ENCODE results near the gene PPP1R12B. TPM values are rescaled to one million over a fixed set of nuclear protein-coding genes. Genes with fewer than 3 reads are reported as not detected.
"Not testable (repeated sequence)": the region's sequence is repeated elsewhere in the genome, so short reads cannot be mapped to it uniquely, and the experiment has no call there.

Gene PPP1R12B
- total and polyA plus RNA-seq, 2 experiments from 2014 or later, result 13.2 to 13.8 TPM

- peak; percentile 63 for ATAC-seq
- not testable (repeated sequence) for H3K9me2 ChIP-seq (ENCODE audit: insufficient read depth); H3K36me3 ChIP-seq (ENCODE audit: insufficient read depth); H3K4me2 ChIP-seq; H3F3A ChIP-seq (replicated peaks; ENCODE audit: low read depth); H2AFZ ChIP-seq; H3K4me3 Mint-ChIP-seq; H3K27ac Mint-ChIP-seq; H3K36me3 Mint-ChIP-seq (ENCODE audit: low read depth); H3K27me3 ChIP-seq (ENCODE audit: insufficient read depth); H3K9me3 Mint-ChIP-seq; H3K27me3 Mint-ChIP-seq (ENCODE audit: insufficient read depth, low read depth, poor library complexity); H4K20me1 ChIP-seq (replicated peaks; ENCODE audit: insufficient read depth); H3K79me2 ChIP-seq (replicated peaks; ENCODE audit: insufficient read depth); H3K4me3 ChIP-seq
- DNase-seq (ENCODE audit: low spot score), result peak; percentile 20
- H3K27ac ChIP-seq (ENCODE audit: low read depth), result peak overlapping the region; percentile 30; the same call in 1 of the 2 replicates
- peaks cover 12% of the 10 kb centered on the region for H3K4me1 ChIP-seq (ENCODE audit: insufficient read depth)
- H3K4me1 Mint-ChIP-seq, result peaks cover 26% of the 10 kb centered on the region
- peak; percentile 50 to 55 for TF ChIP-seq CTCF (conservative IDR thresholded peaks at IDR 0.05; ENCODE audit: low read depth in 2 of 2)
Observed at GRCh38 chr1:202464153-202464742, 115.7 kb downstream of the PPP1R12B start.

- peak overlapping the region; percentile 43; the same call in 1 of the 2 replicates for H3K27ac Mint-ChIP-seq
- ATAC-seq, result not testable (repeated sequence)
Observed at GRCh38 chr1:202465644-202466270, 117.3 kb downstream of the PPP1R12B start.

GRCh38 chr1:202466339-202466738 lies 117.8 kb downstream of the PPP1R12B start:
- H4K20me1 ChIP-seq (replicated peaks; ENCODE audit: insufficient read depth); H3K9me2 ChIP-seq (ENCODE audit: insufficient read depth); H3K79me2 ChIP-seq (replicated peaks; ENCODE audit: insufficient read depth); H3K36me3 ChIP-seq (ENCODE audit: insufficient read depth); H3K4me3 ChIP-seq; H3K27me3 ChIP-seq (ENCODE audit: insufficient read depth); H3F3A ChIP-seq (replicated peaks; ENCODE audit: low read depth); H3K27ac ChIP-seq (ENCODE audit: low read depth); H3K4me2 ChIP-seq; H3K27me3 Mint-ChIP-seq (ENCODE audit: insufficient read depth, low read depth, poor library complexity); H3K4me3 Mint-ChIP-seq; H3K36me3 Mint-ChIP-seq (ENCODE audit: low read depth); H3K9me3 Mint-ChIP-seq; H2AFZ ChIP-seq: not testable (repeated sequence)
- Mint-ChIP-seq H3K4me1 (peaks cover 29% of the 10 kb centered on the region), H3K27ac (peak overlapping the region; percentile 43; the same call in 1 of the 2 replicates)
- DNase-seq (ENCODE audit: low spot score), result peak; percentile 25
- ATAC-seq, result peak; percentile 83
- peaks cover 12% of the 10 kb centered on the region for H3K4me1 ChIP-seq (ENCODE audit: insufficient read depth)

More at GRCh38 chr1:202465644-202466270, 117.3 kb downstream of the PPP1R12B start:
- H3K36me3 ChIP-seq (ENCODE audit: insufficient read depth); H3K4me3 Mint-ChIP-seq; H3K36me3 Mint-ChIP-seq (ENCODE audit: low read depth); H3K4me3 ChIP-seq; H3F3A ChIP-seq (replicated peaks; ENCODE audit: low read depth); H3K9me2 ChIP-seq (ENCODE audit: insufficient read depth); H3K27me3 Mint-ChIP-seq (ENCODE audit: insufficient read depth, low read depth, poor library complexity); H3K27me3 ChIP-seq (ENCODE audit: insufficient read depth); H2AFZ ChIP-seq; H3K4me2 ChIP-seq; DNase-seq (ENCODE audit: low spot score); H4K20me1 ChIP-seq (replicated peaks; ENCODE audit: insufficient read depth); H3K9me3 Mint-ChIP-seq; H3K79me2 ChIP-seq (replicated peaks; ENCODE audit: insufficient read depth); H3K27ac ChIP-seq (ENCODE audit: low read depth): not testable (repeated sequence)
- peaks cover 29% of the 10 kb centered on the region for H3K4me1 Mint-ChIP-seq
- H3K4me1 ChIP-seq (ENCODE audit: insufficient read depth), result peaks cover 12% of the 10 kb centered on the region

- not testable (repeated sequence) for H3K79me2 ChIP-seq (replicated peaks; ENCODE audit: insufficient read depth); DNase-seq (ENCODE audit: low spot score); H3K4me2 ChIP-seq; H3K27ac Mint-ChIP-seq; H3K9me2 ChIP-seq (ENCODE audit: insufficient read depth); H3K36me3 ChIP-seq (ENCODE audit: insufficient read depth); H3F3A ChIP-seq (replicated peaks; ENCODE audit: low read depth); H3K27ac ChIP-seq (ENCODE audit: low read depth); H3K4me3 Mint-ChIP-seq; H3K36me3 Mint-ChIP-seq (ENCODE audit: low read depth); H2AFZ ChIP-seq; H4K20me1 ChIP-seq (replicated peaks; ENCODE audit: insufficient read depth); ATAC-seq; H3K27me3 ChIP-seq (ENCODE audit: insufficient read depth); H3K4me3 ChIP-seq; H3K27me3 Mint-ChIP-seq (ENCODE audit: insufficient read depth, low read depth, poor library complexity); H3K4me1 ChIP-seq (ENCODE audit: insufficient read depth); H3K9me3 Mint-ChIP-seq
- peaks cover 21% of the 10 kb centered on the region for H3K4me1 Mint-ChIP-seq
Observed at GRCh38 chr1:202467381-202467780, 118.9 kb downstream of the PPP1R12B start.

- not testable (repeated sequence) for H3K4me2 ChIP-seq; H3K4me3 ChIP-seq; H3K4me1 ChIP-seq (ENCODE audit: insufficient read depth); H3F3A ChIP-seq (replicated peaks; ENCODE audit: low read depth); H4K20me1 ChIP-seq (replicated peaks; ENCODE audit: insufficient read depth); H3K4me3 Mint-ChIP-seq; H3K79me2 ChIP-seq (replicated peaks; ENCODE audit: insufficient read depth); H2AFZ ChIP-seq; H3K27me3 ChIP-seq (ENCODE audit: insufficient read depth); H3K9me3 Mint-ChIP-seq; H3K36me3 ChIP-seq (ENCODE audit: insufficient read depth); H3K36me3 Mint-ChIP-seq (ENCODE audit: low read depth); H3K27me3 Mint-ChIP-seq (ENCODE audit: insufficient read depth, low read depth, poor library complexity); DNase-seq (ENCODE audit: low spot score); ATAC-seq; H3K27ac ChIP-seq (ENCODE audit: low read depth); H3K9me2 ChIP-seq (ENCODE audit: insufficient read depth)
- H3K4me1 Mint-ChIP-seq, result peaks cover 19% of the 10 kb centered on the region
- peak overlapping the region; percentile 82; the same call in 1 of the 2 replicates for H3K27ac Mint-ChIP-seq
Observed at GRCh38 chr1:202468695-202469094, 120.2 kb downstream of the PPP1R12B start.

GRCh38 chr1:202469123-202469522 lies 120.6 kb downstream of the PPP1R12B start:
- peaks cover 19% of the 10 kb centered on the region for H3K4me1 Mint-ChIP-seq
- H3K4me2 ChIP-seq, result not testable (repeated sequence)

More at GRCh38 chr1:202469123-202469522, 120.6 kb downstream of the PPP1R12B start:
- ATAC-seq; H3K4me3 ChIP-seq; H3K27ac Mint-ChIP-seq; H3K36me3 Mint-ChIP-seq (ENCODE audit: low read depth); H4K20me1 ChIP-seq (replicated peaks; ENCODE audit: insufficient read depth); H3K79me2 ChIP-seq (replicated peaks; ENCODE audit: insufficient read depth); DNase-seq (ENCODE audit: low spot score); H3K9me2 ChIP-seq (ENCODE audit: insufficient read depth); H3K9me3 Mint-ChIP-seq; H3K27ac ChIP-seq (ENCODE audit: low read depth); H3F3A ChIP-seq (replicated peaks; ENCODE audit: low read depth); H3K4me1 ChIP-seq (ENCODE audit: insufficient read depth); H3K36me3 ChIP-seq (ENCODE audit: insufficient read depth); H3K27me3 Mint-ChIP-seq (ENCODE audit: insufficient read depth, low read depth, poor library complexity); H2AFZ ChIP-seq; H3K4me3 Mint-ChIP-seq; H3K27me3 ChIP-seq (ENCODE audit: insufficient read depth): not testable (repeated sequence)
